Mammary epithelial cell (primary cell): ENCODE measurements around the gene TTC7B.

Experiments
- CTCF ChIP-seq, 2 donors: IDR thresholded peaks in 1 of 2; conservative IDR thresholded peaks in 1 of 2; 2 replicates each; pipeline ENCODE4 v1.5.1; 2011 to 2012; ENCODE audit warnings: inconsistent platforms in 2 of 2, low read length in 2 of 2, mild to moderate bottlenecking in 2 of 2, control low read depth in 1 of 2, low read depth in 1 of 2; ENCODE audit not compliant: insufficient read depth in 1 of 2; ENCODE audit errors: extremely low read depth in 1 of 2
- EZH2 ChIP-seq: IDR thresholded peaks from 2 replicates; pipeline ENCODE4 v1.6.1; 2012; ENCODE audit warnings: low read length, inconsistent platforms, borderline replicate concordance

- TF ChIP-seq CTCF (conservative IDR thresholded peaks at IDR 0.05 in 1 of 2, IDR thresholded peaks at IDR 0.05 in 1 of 2; ENCODE audit: extremely low read depth in 1 of 2, insufficient read depth in 1 of 2, low read depth in 1 of 2, low read length in 2 of 2): no peak
- no peak for TF ChIP-seq EZH2
Measured at GRCh38 chr14:90791486-90791885, 24.7 kb downstream of the TTC7B start.
